Measurements from ENCODE around the gene PTPN11. TPM values are rescaled to one million over a fixed set of nuclear protein-coding genes. Genes with fewer than 3 reads are reported as not detected.

The PTPN11 gene
- total and polyA plus RNA-seq, 10 of the 15 experiments (the other 5 are each of a cell fraction or from before 2014, with no cell fraction given), result 14.6 to 85.2 (median 58.6) TPM

DNA sequence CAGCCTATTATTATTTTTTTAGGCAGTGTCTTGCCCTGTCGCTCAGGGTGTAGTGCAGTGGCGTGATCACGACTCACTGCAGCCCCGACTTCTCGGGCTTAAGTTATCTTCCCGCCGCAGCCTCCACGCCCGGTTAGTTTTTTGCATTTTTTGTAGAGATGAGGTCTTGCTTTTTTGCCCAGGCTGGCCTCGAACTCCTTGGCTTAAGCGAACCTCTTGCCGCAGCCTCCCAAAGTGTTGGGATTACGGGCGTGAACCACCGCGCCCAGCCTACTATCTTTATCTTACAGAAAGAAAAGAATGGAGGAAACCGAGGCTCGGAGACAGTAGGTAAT lies 507 bp upstream of the PTPN11 start:
- DNase-seq (ENCODE audit: low read depth, low spot score) (no peak), FAIRE-seq (no peak), ATAC-seq (no peak; the same call in 1 of the 3 replicates)
- ChIA-PET POLR2A (interaction anchor here (0.6 kb wide), 3 partner anchors 101 to 1906 kb away, joined by 4 to 6 read pairs (median 5); no protein-coding TSS in a partner anchor), RAD21 (ENCODE audit: unreplicated experiment) (no interaction called here), SMC1A (ENCODE audit: uncharacterized antibody, unreplicated experiment) (no interaction called here), CTCF (interaction anchor here (1.0 kb wide), 1 partner anchor 339 kb away, joined by 5 read pairs; no protein-coding TSS in a partner anchor)
- H2AFZ ChIP-seq (ENCODE audit: control insufficient read depth, low read depth, low read length), result peak overlapping the region; percentile 68
- TF ChIP-seq CHD1 (IDR thresholded peaks at IDR 0.05; ENCODE audit: low read depth, low read length), result 0 out of 2 replicates have a peak, but pooled peaks have one; percentile 5
- no peak for TF ChIP-seq TAF1 (IDR thresholded peaks at IDR 0.05; ENCODE audit: borderline replicate concordance, low read depth, low read length)
- H3K4me2 ChIP-seq (ENCODE audit: control insufficient read depth, insufficient read depth), result 0 out of 2 replicates have a peak overlapping the region, but pooled peaks have one; percentile 57
- H4K20me1 ChIP-seq (ENCODE audit: control insufficient read depth, insufficient read depth), result 0 out of 2 replicates have a peak, but pooled peaks cover 2% of the 10 kb centered on the region
- H3K36me3 ChIP-seq (ENCODE audit: control insufficient read depth in 2 of 2, insufficient read depth in 2 of 2, low read length in 1 of 2), result peaks cover 0 to 2% of the 10 kb centered on the region in 2 experiments; a peak in 1 of 4 replicates
- WGBS (ENCODE audit: insufficient coverage, insufficient replicate concordance, low lambda C conversion rate, missing lambda C conversion rate), result 2% methylated on average over 18 of the region's 18 CpGs
- intact Hi-C loops (cut with micrococcal nuclease; ENCODE audit: unreplicated experiment), result no loop called here
- in situ Hi-C loops (cut with MboI), result no loop called here
- peak overlapping the region; percentile 97 for H3K4me3 ChIP-seq
- no peaks in the 10 kb centered on the region for H3K9me3 ChIP-seq (replicated peaks; ENCODE audit: control insufficient read depth, insufficient read depth, low read length)
- no peaks in the 10 kb centered on the region for H3K27me3 ChIP-seq (replicated peaks in 1 of 2; ENCODE audit: control insufficient read depth in 2 of 2, insufficient read depth in 2 of 2, low read length in 1 of 2)
- peaks cover 9% of the 10 kb centered on the region for H3K4me1 ChIP-seq (ENCODE audit: control insufficient read depth, insufficient read depth, low read length)
- peak overlapping the region; percentile 83 for H3K9ac ChIP-seq (ENCODE audit: control insufficient read depth, insufficient read depth, low read length)
- TSS peak; percentile 99 for BruUV-seq (replicated peaks)
- peaks cover 49% of the 10 kb centered on the region for H3K79me2 ChIP-seq (ENCODE audit: control insufficient read depth, insufficient read depth, low read length)
- H3K27ac ChIP-seq (ENCODE audit: control insufficient read depth, insufficient read depth), result peak overlapping the region; percentile 89

DNA sequence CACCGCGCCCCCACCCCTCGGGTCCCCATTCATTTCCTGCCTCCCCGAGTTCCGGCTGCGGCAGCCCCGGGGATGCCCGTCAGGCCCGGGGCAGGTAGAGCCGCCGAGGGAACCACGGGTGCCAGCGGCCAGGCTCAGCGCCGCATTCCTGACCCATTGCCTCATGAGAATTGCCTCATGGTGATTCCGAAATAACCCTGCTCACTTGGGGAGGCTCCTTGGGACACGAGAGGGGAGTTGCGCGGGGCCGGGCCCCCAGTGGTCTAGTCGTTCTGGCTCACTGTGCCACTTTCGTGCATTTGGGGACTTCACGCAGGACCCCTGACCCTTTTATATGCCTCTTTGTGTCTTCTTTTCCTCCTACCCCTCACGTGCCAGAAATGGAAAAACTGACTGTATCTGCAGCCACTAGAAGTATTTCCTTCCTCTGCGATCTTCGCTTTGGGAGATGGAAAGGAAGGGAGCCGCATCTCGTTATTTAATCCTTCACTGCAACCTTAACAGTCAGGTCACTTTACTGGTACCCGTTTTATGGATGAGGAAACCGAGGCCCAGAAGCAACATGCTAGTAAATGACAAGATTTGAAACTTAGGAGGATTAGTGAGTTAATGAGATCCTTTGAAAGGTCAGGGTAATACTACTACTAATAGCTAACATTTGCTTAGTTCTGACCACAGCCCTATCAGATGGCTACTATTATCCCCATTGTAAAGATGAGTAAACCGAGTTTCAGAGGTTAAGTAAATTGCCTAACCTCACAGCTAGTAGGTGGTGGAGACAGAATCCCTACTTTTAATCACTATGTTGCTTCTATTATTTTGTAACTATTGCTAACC lies 768 bp downstream of the PTPN11 start:
- ChIA-PET RAD21 (ENCODE audit: unreplicated experiment) (no interaction called here), CTCF (interaction anchor here (0.9 to 1.6 kb wide), 2 partner anchors 8 to 221 kb away, joined by 3 to 4 read pairs; no protein-coding TSS in a partner anchor), SMC1A (ENCODE audit: uncharacterized antibody, unreplicated experiment) (no interaction called here), POLR2A (interaction anchor here (0.5 to 1.0 kb wide), 2 partner anchors 9 to 35 kb away, joined by 3 to 4 read pairs; no protein-coding TSS in a partner anchor)
- intact Hi-C loops (cut with micrococcal nuclease; ENCODE audit: unreplicated experiment), result no loop called here
- under 1% methylated on average over 28 of the region's 31 CpGs for WGBS (ENCODE audit: insufficient coverage, insufficient replicate concordance, low lambda C conversion rate, missing lambda C conversion rate)
- H3K4me3 ChIP-seq, result peak overlapping the region; percentile 97
- H3K27me3 ChIP-seq (replicated peaks in 1 of 2; ENCODE audit: control insufficient read depth in 2 of 2, insufficient read depth in 2 of 2, low read length in 1 of 2), result no peaks in the 10 kb centered on the region
- FAIRE-seq (peak; percentile 61), ATAC-seq (peak; percentile 68), DNase-seq (ENCODE audit: low read depth, low spot score) (no peak)
- in situ Hi-C loops (cut with MboI), result no loop called here
- peaks cover 9% of the 10 kb centered on the region for H3K4me1 ChIP-seq (ENCODE audit: control insufficient read depth, insufficient read depth, low read length)
- peak overlapping the region; percentile 85 for H3K4me2 ChIP-seq (ENCODE audit: control insufficient read depth, insufficient read depth)
- peak overlapping the region; percentile 68 for H2AFZ ChIP-seq (ENCODE audit: control insufficient read depth, low read depth, low read length)
- TSS peak; percentile 60 for BruUV-seq (replicated peaks)
- H3K9me3 ChIP-seq (replicated peaks; ENCODE audit: control insufficient read depth, insufficient read depth, low read length), result no peaks in the 10 kb centered on the region
- peaks cover 0 to 2% of the 10 kb centered on the region in 2 experiments; a peak in 1 of 4 replicates for H3K36me3 ChIP-seq (ENCODE audit: control insufficient read depth in 2 of 2, insufficient read depth in 2 of 2, low read length in 1 of 2)
- H4K20me1 ChIP-seq (ENCODE audit: control insufficient read depth, insufficient read depth), result 0 out of 2 replicates have a peak, but pooled peaks cover 2% of the 10 kb centered on the region
- peak overlapping the region; percentile 89 for H3K27ac ChIP-seq (ENCODE audit: control insufficient read depth, insufficient read depth)
- H3K9ac ChIP-seq (ENCODE audit: control insufficient read depth, insufficient read depth, low read length), result peak overlapping the region; percentile 83
- H3K79me2 ChIP-seq (ENCODE audit: control insufficient read depth, insufficient read depth, low read length), result peaks cover 59% of the 10 kb centered on the region
- no peak for TF ChIP-seq BRCA1 (IDR thresholded peaks at IDR 0.05; ENCODE audit: low read depth, low read length)
- TF ChIP-seq, protein P1, sequence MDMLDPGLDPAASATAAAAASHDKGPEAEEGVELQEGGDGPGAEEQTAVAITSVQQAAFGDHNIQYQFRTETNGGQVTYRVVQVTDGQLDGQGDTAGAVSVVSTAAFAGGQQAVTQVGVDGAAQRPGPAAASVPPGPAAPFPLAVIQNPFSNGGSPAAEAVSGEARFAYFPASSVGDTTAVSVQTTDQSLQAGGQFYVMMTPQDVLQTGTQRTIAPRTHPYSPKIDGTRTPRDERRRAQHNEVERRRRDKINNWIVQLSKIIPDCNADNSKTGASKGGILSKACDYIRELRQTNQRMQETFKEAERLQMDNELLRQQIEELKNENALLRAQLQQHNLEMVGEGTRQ (IDR thresholded peaks at IDR 0.05; ENCODE audit: borderline replicate concordance, low read depth, low read length), result no peak
- no peak for TF ChIP-seq CREB1 (IDR thresholded peaks at IDR 0.05; ENCODE audit: low read depth)
- TF ChIP-seq RBBP5 (conservative IDR thresholded peaks at IDR 0.05), result no peak
- 0 out of 2 replicates have a peak, but pooled peaks have one; percentile 3 for TF ChIP-seq RCOR1 (conservative IDR thresholded peaks at IDR 0.05; ENCODE audit: low read depth, low read length)
- TF ChIP-seq ZZZ3 (IDR thresholded peaks at IDR 0.05; ENCODE audit: control insufficient read depth, insufficient read length, low read depth), result no peak
- TF ChIP-seq YY1 (IDR thresholded peaks at IDR 0.05; ENCODE audit: low read depth, low read length), result no peak
- TF ChIP-seq SREBF2 (IDR thresholded peaks at IDR 0.05; ENCODE audit: low read length), result no peak
- TF ChIP-seq ETV6 (conservative IDR thresholded peaks at IDR 0.05 in 1 of 2, IDR thresholded peaks at IDR 0.05 in 1 of 2; ENCODE audit: borderline replicate concordance in 1 of 2, low read depth in 1 of 2), result no peak
- TF ChIP-seq RUNX3 (IDR thresholded peaks at IDR 0.05; ENCODE audit: low read length), result peak; percentile 33; the same call in 1 of the 2 replicates
- no peak for TF ChIP-seq HDAC6 (IDR thresholded peaks at IDR 0.05; ENCODE audit: unreplicated experiment)
- TF ChIP-seq HCFC1 (IDR thresholded peaks at IDR 0.05; ENCODE audit: low read length), result no peak
- no peak; the same call in 1 of the 2 replicates for TF ChIP-seq JUNB (IDR thresholded peaks at IDR 0.05)

All from GM12878 (cell line).